C1 segment of cervical spinal cord (tissue), 14 donors: ENCODE results near the gene CECR2.
"Not testable (repeated sequence)": the region's sequence is repeated elsewhere in the genome, so short reads cannot be mapped to it uniquely, and the experiment has no call there.

ENCODE experiments used
- DNase-seq, 14 donors: peaks; one replicate each; lab custom pipeline; 2025; lab: John Stamatoyannopoulos, UW

The CECR2 gene

DNA sequence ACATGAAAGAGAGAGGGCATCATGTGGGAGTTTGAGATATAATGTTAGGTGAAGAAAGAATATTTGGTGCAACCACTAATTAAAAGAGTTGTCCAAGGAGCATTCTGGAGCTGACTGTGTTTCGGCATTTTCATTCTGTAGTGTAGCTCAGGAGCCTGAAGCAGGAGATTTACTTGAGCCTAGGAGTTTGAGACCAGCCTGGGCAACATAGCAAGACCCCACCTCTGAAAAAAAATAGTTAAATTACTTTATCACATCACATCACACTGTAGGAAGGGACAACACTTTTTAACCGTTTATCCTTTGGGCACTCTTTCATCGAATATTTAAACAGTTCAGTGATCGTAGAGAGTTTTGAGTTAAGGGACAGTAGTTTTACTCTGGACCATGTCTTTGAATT lies 143.7 kb downstream of the CECR2 start:
- no peak for DNase-seq

DNA sequence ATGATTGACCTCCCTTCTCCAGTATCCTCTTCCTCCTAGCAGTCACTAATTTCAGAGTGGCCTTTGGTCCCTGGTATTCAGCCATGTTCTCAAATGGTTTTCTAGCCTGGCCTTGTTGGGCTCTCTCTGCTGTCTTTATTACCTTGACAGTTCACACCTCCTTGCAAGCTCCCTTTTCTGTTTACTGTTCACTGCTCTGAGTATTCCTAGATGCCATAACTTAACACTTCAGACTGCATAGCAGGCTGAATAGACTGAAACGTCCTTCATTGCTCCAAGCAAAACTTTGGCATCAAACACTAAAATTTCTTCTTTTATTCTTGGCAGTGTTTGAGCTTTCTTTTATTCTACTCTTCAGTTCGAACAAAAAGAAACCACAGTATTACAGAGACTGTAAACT lies 144.4 kb downstream of the CECR2 start:
- DNase-seq = no peak

DNA sequence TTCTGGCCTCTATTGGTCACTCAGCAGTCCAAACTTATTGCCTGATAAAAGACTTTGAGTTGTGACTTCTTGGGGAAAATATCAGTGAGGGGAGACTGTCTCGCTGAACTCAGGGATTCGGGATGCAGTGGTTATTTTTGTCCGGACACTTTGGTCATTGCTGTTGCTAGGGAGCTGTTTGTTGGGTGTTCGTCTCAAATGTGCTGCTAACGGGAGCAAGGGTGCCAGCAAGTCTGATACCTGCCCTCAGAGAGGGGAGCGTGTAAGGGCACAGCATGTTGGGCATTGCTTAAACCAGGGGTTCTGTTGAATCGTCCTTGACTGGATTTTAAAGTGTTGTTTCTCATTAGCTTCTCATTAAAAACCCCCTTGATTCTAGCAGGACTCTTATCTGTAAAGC lies 144.8 kb downstream of the CECR2 start:
- DNase-seq = no peak

DNA sequence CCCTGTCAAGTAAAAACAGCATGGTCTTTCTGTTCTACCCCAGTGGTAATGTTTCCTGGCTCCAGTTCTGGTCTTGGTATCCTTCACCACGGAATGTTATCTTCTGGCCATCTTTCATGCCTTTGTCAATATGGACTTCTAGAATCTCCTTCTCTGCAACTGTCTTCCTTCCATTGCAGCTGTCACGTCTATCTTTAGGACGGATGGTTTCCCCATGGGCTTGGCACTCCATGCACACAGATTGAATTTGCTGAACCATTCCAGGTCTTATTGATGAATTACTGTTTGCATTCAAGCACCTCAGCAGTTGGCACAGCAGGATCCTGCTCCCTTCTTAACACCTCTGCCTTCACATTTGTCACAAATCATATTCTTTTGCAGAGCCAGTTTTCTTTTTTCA lies 149.1 kb downstream of the CECR2 start:
- DNase-seq = no peak

DNA sequence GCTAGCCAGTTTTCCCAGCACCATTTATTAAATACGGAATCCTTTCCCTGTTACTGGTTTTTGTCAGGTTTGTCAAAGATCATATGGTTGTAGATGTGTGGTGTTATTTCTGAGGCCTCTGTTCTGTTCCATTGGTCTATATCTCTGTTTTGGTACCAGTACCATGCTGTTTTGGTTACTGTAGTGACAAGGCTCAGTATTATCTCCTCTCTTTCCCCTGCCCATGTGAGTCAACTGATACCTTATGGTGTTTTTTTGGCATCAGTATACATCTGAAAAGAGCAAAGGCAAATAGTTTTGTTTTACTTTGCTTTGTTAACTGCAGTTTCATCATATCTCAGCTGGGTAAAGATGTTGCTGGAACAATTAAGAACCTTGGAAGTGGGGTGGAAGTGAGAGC lies 152.7 kb downstream of the CECR2 start:
- DNase-seq = not testable (repeated sequence)

DNA sequence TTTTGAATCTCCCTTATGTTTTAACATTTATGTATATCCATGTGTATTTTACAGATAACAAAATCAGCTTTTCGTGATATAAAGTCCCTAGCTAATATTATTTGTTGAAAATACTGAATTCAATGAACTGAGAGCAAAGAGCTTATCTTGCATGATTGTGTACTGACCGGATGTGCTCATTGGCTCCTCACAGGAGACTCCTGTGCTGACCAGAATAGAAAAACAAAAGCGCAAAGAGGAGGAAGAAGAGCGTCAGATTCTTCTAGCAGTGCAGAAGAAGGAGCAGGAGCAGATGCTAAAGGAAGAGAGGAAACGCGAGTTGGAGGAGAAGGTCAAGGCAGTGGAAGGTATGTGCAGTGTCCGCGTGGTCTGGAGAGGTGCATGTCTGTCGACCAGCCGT lies 154.7 kb downstream of the CECR2 start:
- no peak for DNase-seq

DNA sequence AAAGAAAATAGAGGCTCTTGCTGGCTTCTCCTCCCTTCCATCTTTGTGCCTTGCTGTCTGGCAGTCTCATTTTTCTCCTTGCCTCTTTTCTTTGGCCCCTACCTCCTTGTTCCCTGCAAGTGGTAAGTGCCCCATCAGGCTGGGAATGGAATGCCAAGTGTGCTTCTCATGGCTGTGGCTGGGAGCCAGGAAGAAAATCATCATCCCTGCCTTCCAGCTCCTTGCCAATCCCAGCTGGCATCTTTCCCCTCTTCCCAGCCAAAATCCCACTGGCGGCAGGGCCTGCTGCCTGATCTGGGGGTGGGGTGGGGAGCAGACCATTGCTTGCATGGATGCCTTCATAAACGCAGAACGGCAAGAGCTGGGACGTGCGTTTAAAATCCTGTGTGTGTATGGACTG lies 167.0 kb downstream of the CECR2 start:
- DNase-seq = peak in 11 of 14 donors; percentile 3 to 86 (median 54)

DNA sequence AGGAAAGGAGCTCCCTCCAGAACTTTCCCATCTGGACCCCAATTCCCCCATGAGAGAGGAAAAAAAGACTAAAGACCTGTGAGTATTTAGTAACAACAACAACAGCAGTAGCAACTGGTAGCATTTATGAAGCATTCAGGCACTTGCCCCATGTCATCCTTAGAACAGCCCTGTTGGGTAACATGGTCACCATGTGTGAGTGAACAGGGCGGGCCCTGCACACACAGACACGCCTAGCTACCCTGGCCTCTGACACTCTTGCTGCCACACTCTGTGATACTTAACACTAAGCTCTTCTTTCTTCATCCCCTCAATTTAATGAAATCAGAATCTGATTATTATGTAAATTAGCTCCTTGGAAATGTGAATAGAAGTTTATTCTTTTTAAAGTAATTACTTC lies 167.9 kb downstream of the CECR2 start:
- DNase-seq = no peak

DNA sequence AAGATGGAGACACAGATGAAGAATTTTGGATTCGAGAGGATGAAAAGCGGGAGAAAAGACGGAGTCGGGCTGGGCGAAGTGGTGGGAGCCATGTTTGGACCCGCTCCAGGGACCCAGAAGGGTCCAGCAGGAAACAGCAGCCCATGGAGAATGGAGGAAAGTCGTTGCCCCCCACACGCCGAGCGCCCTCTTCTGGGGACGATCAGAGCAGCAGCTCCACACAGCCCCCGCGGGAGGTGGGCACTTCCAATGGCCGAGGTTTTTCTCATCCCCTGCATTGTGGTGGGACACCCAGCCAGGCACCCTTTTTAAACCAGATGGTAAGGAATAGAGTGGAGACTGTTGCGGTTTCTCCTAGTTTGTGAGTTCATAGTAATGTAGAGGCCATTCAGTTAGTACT lies 171.2 kb downstream of the CECR2 start:
- DNase-seq = no peak

DNA sequence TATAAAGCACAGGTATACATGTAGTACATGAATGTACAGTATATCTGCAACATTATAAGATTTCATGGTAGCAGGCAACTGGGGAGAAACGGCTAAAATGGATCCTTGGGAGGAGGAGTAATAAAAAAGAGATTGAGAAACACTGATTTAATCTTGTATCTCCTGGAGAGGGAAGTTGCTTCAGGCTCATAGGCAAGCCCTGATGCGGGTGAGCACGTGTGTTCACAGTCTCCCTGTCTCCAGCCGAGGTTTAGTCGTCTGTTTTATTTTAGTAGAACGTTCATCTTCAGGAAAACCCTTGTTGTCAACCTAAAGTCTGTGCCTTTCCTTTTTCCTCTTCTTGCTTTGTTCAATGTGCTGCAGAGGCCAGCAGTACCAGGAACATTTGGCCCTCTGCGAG lies 172.2 kb downstream of the CECR2 start:
- DNase-seq = no peak

DNA sequence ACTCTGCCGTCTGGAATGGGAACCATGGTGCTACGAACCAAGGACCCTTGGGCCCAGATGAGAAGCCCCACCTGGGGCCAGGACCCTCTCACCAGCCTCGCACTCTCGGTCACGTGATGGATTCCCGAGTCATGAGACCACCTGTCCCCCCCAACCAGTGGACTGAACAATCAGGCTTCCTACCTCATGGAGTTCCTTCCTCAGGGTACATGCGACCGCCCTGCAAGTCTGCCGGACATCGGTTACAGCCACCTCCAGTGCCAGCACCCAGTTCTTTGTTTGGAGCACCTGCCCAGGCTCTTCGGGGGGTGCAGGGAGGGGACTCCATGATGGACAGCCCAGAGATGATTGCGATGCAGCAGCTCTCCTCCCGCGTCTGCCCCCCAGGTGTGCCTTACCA lies 173.2 kb downstream of the CECR2 start:
- DNase-seq = no peak

DNA sequence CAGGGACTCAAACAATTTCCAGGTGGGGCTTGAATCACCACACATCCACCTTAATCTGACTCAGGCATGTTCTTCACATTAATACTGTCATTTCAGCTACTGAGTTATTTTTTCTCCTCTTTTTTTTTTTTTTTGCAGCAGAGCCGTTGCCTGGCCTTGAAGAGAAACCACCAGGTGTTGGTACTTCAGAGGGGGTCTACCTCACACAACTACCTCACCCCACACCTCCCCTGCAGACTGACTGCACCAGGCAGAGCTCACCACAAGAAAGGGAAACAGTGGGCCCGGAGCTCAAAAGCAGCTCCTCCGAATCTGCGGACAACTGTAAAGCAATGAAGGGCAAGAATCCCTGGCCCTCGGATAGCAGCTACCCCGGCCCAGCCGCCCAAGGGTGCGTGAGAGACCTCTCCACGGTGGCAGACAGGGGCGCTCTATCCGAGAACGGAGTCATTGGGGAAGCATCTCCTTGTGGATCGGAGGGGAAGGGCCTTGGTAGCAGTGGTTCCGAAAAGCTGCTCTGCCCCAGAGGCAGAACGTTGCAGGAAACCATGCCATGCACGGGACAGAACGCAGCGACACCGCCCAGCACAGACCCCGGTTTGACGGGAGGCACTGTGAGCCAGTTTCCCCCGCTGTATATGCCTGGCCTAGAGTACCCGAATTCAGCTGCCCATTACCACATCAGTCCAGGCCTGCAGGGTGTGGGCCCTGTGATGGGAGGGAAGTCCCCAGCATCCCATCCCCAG lies 178.9 kb downstream of the CECR2 start:
- DNase-seq = no peak

DNA sequence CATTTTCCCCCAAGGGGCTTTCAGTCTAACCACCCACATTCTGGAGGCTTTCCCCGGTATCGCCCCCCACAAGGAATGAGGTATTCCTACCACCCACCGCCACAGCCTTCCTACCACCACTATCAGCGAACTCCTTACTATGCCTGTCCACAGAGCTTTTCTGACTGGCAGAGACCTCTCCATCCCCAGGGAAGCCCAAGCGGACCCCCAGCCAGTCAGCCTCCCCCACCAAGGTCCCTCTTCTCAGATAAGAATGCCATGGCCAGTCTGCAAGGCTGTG lies 179.4 kb downstream of the CECR2 start:
- no peak for DNase-seq

DNA sequence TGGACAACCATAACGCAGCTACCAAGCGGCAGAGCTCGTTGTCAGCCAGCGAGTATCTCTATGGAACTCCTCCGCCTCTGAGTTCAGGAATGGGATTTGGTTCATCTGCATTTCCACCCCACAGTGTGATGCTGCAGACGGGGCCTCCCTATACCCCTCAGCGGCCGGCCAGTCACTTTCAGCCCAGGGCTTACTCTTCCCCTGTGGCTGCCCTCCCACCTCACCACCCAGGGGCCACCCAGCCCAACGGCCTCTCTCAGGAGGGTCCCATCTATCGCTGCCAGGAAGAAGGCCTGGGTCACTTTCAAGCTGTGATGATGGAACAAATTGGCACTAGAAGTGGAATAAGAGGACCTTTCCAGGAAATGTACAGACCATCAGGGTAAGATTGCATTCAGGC lies 179.9 kb downstream of the CECR2 start:
- DNase-seq = no peak

DNA sequence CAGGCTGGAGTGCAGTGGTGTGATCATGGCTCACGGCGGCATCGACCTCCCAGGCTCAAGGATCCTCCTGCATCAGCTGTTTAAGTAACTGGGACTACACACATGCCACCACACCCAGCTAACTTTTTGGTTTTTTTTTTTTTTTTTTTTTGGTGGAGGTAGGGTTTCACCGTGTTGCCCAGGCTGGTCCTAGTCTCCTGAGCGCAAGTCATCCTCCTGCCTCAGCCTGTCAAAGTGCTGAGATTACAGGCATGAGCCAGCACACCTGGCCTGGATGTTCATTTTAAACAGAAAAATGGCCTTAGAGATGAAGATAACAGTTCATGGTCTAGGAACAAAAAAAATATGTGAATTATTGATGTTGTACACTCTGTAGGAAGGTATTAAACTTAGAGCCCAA lies 180.4 kb downstream of the CECR2 start:
- no peak for DNase-seq

DNA sequence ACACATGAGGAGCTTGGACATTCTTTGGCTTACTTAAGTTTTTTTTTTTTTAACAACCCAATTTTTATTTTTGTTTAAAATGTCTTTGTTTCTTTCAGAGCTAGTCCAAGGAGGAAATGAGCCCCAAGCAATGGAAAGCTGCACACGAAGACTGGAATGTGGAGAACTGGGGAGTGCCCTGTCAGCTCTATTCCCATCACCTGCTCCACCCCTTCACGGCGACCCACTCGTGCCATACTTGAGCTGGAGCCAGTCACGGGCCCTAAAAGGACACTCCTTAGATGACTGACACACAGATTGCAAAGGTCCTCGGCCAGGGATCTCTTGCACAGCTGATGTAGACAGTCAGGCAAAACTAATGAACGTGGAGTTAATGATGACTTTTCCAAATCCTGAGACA lies 183.5 kb downstream of the CECR2 start:
- DNase-seq = no peak

DNA sequence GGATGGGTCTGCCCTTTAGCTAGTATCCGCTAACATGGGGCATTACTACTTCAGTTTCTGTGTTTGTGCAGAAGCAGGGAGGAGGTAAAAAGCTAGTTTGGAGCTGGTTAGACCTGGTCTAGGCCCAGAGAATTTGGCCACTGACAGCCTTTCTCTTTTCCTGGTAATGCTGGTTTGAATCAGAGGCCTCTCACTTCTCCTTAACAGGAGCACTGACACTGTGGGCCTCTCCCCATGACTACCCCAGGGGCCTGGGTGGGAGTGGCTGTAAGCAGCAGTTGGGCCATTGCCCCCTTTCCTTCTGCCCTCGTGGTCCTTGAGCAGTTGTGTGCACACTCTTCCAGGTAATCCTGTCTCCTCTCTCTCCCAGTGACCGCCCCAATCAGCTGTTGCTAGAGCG lies 185.6 kb downstream of the CECR2 start:
- DNase-seq = no peak

DNA sequence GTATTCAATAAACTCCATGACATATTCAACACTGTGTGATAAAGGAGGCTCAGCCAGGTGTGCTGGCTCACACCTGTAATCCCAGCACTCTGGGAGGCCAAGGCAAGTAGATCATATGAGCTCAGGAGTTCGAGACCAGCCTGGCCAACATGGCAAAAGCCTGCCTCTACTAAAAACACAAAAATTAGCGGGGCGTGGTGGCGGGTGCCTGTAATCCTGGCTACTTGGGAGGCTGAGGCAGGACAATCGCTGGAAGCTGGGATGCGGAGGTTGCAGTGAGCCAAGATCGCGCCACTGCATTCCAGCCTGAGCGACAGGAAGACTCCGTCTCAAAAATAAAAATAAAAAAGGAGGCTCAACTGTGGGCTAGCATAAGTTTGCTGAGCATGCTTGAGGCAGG lies 189.9 kb downstream of the CECR2 start:
- no peak for DNase-seq

DNA sequence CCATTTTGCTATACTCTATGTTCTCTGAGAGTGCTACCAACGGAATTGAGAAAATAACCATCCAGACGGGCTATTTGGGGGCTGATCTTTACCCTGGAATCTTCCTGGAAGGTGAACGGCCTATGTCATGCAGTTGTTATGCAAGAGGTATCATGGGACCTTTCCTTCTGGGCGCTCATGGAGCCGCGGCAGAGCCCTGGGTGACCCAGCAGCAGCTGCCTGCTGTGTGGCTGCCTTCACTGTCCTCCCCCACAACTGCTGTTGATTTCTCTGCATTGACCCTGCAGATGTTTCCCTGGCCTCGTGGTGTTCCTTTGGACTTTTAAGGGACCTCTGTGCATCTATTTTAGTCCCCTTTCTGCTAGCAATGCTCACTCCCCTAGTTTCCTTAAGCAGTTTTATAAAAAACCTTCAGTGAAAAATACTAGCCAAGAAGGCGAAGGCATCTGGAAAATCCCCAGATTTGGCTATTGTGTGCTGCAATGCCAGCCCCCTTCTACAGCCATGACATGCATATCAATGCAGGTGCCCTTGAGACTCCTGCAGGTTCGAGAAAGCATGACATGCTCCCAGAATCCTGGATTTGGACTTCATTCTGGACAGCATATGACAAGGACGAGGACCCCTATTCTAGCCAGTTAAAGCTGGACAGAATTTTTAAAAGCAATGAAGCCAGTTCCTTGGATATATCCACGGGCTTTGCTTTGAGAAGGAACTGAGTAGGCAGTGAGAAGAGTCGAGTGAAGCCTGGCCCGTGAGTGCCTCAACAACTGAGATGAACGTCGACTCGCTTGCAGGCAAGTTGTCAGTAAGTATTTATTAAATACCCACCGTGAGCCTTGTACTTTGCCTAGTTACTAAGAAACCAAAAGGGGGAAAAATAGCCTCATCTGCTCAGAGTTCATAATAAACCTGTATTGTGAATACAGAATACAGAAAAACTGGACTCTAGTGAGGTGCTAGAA lies 193.9 kb downstream of the CECR2 start, which contains the start of gene SLC25A18:
Gene SLC25A18 (plus strand): TSS at position 593 of the 965 bp plus-strand sequence. CDS start 16,447 bp downstream, outside the sequence.
- peak in 12 of 14 donors; percentile 19 to 85 (median 62) for DNase-seq

DNA sequence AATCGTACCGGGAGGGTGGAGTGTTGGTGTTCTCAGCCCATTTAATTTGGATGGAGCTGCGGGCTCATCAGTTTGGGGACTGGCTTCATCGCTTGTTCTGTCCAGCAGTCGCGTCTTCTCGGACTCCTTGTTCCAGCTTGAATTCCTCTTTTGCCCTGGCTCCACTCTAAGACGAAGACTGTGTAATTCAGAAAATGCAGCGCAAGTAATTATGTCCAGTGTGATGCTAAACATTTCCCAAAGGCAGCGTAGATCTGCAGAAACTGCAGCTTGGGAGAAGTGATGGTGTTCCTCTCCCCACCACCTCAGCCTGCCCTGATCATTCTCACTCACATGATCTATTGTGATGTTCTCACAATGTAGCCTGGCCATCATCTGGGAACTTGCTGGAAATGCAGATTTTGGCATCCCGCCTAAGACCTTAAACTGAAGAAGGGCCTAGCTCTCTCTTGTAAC lies 194.7 kb downstream of the CECR2 start:
- DNase-seq = peak in 9 of 14 donors; percentile 26 to 76 (median 53)

DNA sequence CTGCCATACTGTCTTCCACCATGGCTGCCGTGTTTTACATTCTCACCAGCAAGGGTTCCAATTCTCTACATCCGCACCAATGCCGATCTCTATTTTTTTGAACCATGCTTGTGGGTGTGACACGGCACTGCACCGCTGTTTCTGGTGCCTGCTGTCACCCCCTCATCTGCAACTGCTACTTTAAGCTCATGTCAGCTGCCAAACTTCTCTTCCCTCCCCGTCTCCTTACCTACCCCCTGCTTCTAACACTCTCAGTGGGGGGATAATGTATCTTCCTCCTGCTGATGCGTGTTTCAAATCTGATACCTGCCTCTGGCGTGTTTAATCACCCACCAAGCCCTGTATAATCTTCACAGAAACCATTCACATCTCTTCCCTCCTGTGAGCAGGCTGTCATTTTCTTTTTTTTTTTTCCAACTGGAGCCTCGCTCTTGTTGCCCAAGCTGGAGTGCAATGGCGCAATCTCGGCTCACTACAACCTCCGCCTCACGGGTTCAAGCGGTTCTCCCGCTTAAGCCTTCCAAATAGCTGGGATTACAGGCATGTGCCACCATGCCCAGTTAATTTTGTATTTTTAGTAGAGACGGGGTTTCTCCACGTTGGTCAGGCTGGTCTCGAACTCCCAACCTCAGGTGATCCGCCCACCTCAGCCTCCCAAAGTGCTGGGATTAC lies 196.9 kb downstream of the CECR2 start:
- DNase-seq = not testable (repeated sequence)

DNA sequence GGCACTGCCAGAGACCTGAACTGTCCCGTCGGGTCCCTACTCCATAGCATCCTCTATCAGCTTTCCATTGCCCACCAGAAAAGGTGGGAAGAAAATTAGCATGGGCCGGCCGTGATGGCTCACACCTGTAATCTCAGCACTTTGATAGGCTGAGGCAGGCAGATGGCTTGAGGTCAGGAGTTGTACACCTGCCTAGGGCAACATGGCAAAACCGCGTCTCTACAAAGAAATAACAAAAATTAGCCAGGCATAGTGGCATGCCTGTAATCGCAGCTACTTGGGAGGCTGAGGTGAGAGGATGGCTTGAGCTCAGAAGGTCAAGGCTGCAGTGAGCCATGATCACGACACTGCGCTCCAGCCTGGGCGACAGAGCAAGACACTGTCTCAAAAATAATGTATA lies 197.5 kb downstream of the CECR2 start:
- DNase-seq = no peak
